GM06990 (cell line): ENCODE data around the gene CERS3.

Source experiments
- DNase-seq: peaks from one replicate; pipeline ENCODE4 v3.0.0-alpha.2; 2011; ENCODE audit not compliant: insufficient read length; ENCODE audit errors: extremely low read depth
- H3K27me3 ChIP-seq: replicated peaks from 2 replicates; pipeline ENCODE4 v1.6.0; 2011; ENCODE audit warnings: low read length; ENCODE audit not compliant: control insufficient read depth, insufficient read depth
- H3K36me3 ChIP-seq: 2 replicates; pipeline ENCODE4 v1.5.1; 2011; ENCODE audit warnings: low read length; ENCODE audit not compliant: control insufficient read depth, insufficient read depth
- H3K4me3 ChIP-seq: replicated peaks from 2 replicates; pipeline ENCODE4 v1.5.1; 2011; ENCODE audit warnings: low read depth, mild to moderate bottlenecking, control low read depth, low read length
- CTCF ChIP-seq: IDR thresholded peaks from 2 replicates; pipeline ENCODE4 v1.5.1; 2011; ENCODE audit warnings: low read length, control low read depth, mild to moderate bottlenecking, inconsistent platforms; ENCODE audit not compliant: insufficient read depth, poor library complexity, severe bottlenecking

Gene CERS3

DNA sequence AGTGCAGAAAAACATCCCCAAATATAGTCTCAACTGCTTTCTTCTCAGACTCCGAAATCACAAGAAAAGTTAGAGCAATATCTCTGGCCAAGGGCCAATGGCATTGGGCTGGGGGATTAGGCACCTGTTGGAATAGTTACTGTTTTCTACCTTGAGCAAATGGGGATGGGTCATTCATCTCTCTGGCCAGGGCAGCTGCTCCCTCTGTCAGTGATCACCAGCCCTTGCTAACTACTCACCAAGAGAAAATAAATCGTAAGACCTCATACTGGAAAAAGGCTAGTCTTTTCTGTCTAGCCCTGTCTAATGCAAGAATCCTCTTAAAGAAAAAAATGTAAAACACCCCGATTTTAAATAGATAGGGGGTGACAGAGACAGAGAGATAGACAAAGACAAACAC lies 10.9 kb downstream of the CERS3 start:
- no peaks in the 10 kb centered on the region; the same call in 1 of the 2 replicates for H3K27me3 ChIP-seq
- no peaks in the 10 kb centered on the region for H3K36me3 ChIP-seq
- DNase-seq: no peak
- no peak for TF ChIP-seq CTCF
- H3K4me3 ChIP-seq: no peak overlapping the region

GRCh38 chr15:100516643-100517512 lies 11.9 kb downstream of the CERS3 start:
- H3K36me3 ChIP-seq: no peaks in the 10 kb centered on the region
- H3K27me3 ChIP-seq: no peaks in the 10 kb centered on the region; the same call in none of the 2 replicates
- no peak for TF ChIP-seq CTCF
- no peak for DNase-seq
- H3K4me3 ChIP-seq: no peak overlapping the region

DNA sequence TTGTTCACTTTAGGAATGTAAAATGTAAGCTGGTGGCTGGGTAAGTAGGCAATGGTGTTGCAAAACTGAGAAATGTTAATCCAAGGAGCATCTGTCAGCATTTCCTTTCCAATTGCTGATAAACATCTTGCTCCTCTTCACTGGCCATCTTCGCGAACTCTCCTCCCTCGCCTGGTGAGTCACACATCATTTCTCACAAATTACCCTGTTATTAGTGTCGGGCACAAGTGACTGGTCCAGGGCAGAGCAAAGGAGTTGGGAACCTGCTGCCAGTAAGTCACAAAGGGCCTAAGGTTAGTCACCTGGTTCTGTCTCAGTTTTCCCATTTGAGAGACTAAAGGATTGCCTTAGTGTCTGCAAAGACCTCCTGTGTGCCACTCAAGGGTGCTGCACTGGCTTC lies 13.0 kb downstream of the CERS3 start:
- H3K36me3 ChIP-seq: no peaks in the 10 kb centered on the region
- no peak for TF ChIP-seq CTCF
- no peak for DNase-seq
- no peak overlapping the region for H3K4me3 ChIP-seq
- H3K27me3 ChIP-seq: no peaks in the 10 kb centered on the region; the same call in none of the 2 replicates

DNA sequence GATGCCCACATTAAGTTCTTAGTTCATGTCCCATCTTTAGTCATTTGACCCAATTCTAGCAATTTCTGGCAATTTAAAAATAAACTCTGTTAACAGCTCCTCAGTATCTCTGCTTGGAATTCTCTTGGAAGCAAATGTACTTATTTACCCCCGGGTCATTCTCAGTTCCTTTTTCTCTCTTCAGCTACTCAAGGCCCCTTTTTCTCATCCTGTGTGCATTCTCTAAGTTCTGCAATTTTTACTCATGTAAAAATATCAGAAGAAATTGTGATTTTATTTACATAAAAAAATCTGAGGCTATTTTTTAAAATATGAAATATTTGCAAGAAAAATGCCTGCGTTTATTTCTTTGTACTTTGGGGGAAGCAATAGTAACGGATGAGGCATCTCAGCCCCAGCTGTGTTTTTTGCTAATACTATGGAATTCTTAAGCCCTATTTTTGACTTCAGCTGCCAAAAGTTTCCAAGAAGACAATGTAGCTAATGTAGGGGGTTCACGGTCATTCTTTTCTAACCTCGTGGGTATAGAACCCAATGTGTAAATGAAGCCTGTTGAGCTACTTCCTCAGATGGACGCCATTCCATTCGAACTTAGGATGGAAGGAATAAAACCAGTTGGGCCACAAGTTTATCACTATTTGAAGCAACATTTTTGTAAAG lies 20.0 kb downstream of the CERS3 start:
- H3K36me3 ChIP-seq: no peaks in the 10 kb centered on the region
- H3K27me3 ChIP-seq: no peaks in the 10 kb centered on the region; the same call in none of the 2 replicates
- no peak for TF ChIP-seq CTCF
- no peak overlapping the region for H3K4me3 ChIP-seq
- DNase-seq: no peak

- no peak for DNase-seq
- H3K36me3 ChIP-seq: no peaks in the 10 kb centered on the region
- no peak for TF ChIP-seq CTCF
Observed at GRCh38 chr15:100502651-100503050, 26.1 kb downstream of the CERS3 start.

More at GRCh38 chr15:100502651-100503050, 26.1 kb downstream of the CERS3 start:
- no peaks in the 10 kb centered on the region for H3K27me3 ChIP-seq
- no peak overlapping the region for H3K4me3 ChIP-seq
